H9 (cell line): Measurements from ENCODE around the gene DCPS. TPM values are rescaled to one million over a fixed set of nuclear protein-coding genes. Genes with fewer than 3 reads are reported as not detected.
A peak's percentile ranks its signal among the peaks of the same experiment; 100 is the strongest.

ENCODE experiments used
- DNase-seq: peaks from one replicate; pipeline ENCODE4 v3.0.0-alpha.2; 2017
- H2AFZ ChIP-seq: one replicate; pipeline ENCODE4 v1.6.1; 2013; ENCODE audit warnings: mild to moderate bottlenecking, low read length, control low read depth, moderate library complexity
- H2AK5ac ChIP-seq: 2 replicates; pipeline ENCODE4 v1.6.1; 2013; ENCODE audit warnings: low read length, control low read depth, mixed read lengths; ENCODE audit not compliant: insufficient read length
- H2BK120ac ChIP-seq: one replicate; pipeline ENCODE4 v1.6.1; 2013; ENCODE audit warnings: low read depth, mild to moderate bottlenecking, low read length, control low read depth, inconsistent platforms; ENCODE audit not compliant: poor library complexity, severe bottlenecking
- H2BK12ac ChIP-seq: 2 replicates; pipeline ENCODE4 v1.6.1; 2013; ENCODE audit warnings: low read length, control low read depth, mixed read lengths, low read depth; ENCODE audit not compliant: insufficient read length
- H2BK15ac ChIP-seq: 2 replicates; pipeline ENCODE4 v1.6.1; 2013; ENCODE audit warnings: low read depth, low read length, control low read depth
- H2BK20ac ChIP-seq: one replicate; pipeline ENCODE4 v1.6.1; 2013; ENCODE audit warnings: low read depth, mild to moderate bottlenecking, low read length, control low read depth, inconsistent platforms; ENCODE audit not compliant: poor library complexity, severe bottlenecking
- H2BK5ac ChIP-seq: 2 replicates; pipeline ENCODE4 v1.6.1; 2013; ENCODE audit warnings: low read length, control low read depth, mixed read lengths; ENCODE audit not compliant: insufficient read length
- H3K14ac ChIP-seq: 2 replicates; pipeline ENCODE4 v1.6.1; 2013; ENCODE audit warnings: low read length, control low read depth; ENCODE audit not compliant: insufficient read depth
- H3K18ac ChIP-seq: 2 replicates; pipeline ENCODE4 v1.6.1; 2013; ENCODE audit warnings: low read depth, mild to moderate bottlenecking, mixed read lengths, low read length, control low read depth; ENCODE audit not compliant: insufficient read length
- H3K23ac ChIP-seq: 2 replicates; pipeline ENCODE4 v1.6.1; 2013; ENCODE audit warnings: low read length, control low read depth, mixed read lengths, low read depth; ENCODE audit not compliant: insufficient read length
- H3K23me2 ChIP-seq: 2 replicates; pipeline ENCODE4 v1.6.1; 2013; ENCODE audit warnings: low read depth, mild to moderate bottlenecking, mixed read lengths, low read length, control low read depth; ENCODE audit not compliant: insufficient read length, poor library complexity, severe bottlenecking
- H3K27ac ChIP-seq: 2 replicates; pipeline ENCODE4 v1.5.1; 2013; ENCODE audit warnings: low read length, control low read depth, mixed read lengths, low read depth; ENCODE audit not compliant: insufficient read length
- H3K27me3 ChIP-seq: 2 replicates; pipeline ENCODE4 v1.6.1; 2013; ENCODE audit warnings: low read length, control low read depth, inconsistent platforms; ENCODE audit not compliant: insufficient read depth
- H3K4ac ChIP-seq: 2 replicates; pipeline ENCODE4 v1.6.1; 2013; ENCODE audit warnings: low read depth, mild to moderate bottlenecking, control low read depth, inconsistent platforms, low read length, moderate library complexity
- H3K4me1 ChIP-seq: 2 replicates; pipeline ENCODE4 v1.6.1; 2013; ENCODE audit warnings: low read length, control low read depth, inconsistent platforms; ENCODE audit not compliant: insufficient read depth
- H3K4me2 ChIP-seq: 2 replicates; pipeline ENCODE4 v1.6.1; 2013; ENCODE audit warnings: low read length, control low read depth, mixed read lengths; ENCODE audit not compliant: insufficient read length, insufficient read depth
- H3K56ac ChIP-seq: 2 replicates; pipeline ENCODE4 v1.6.1; 2013; ENCODE audit warnings: low read depth, mild to moderate bottlenecking, mixed read lengths, low read length, control low read depth; ENCODE audit not compliant: insufficient read length
- H3K79me1 ChIP-seq: 2 replicates; pipeline ENCODE4 v1.6.1; 2013; ENCODE audit warnings: low read depth, mild to moderate bottlenecking, moderate library complexity, low read length, control low read depth, inconsistent platforms; ENCODE audit not compliant: insufficient read depth, poor library complexity, severe bottlenecking
- H3K79me2 ChIP-seq: 2 replicates; pipeline ENCODE4 v1.6.1; 2013; ENCODE audit warnings: low read length, control low read depth, inconsistent platforms; ENCODE audit not compliant: insufficient read depth
- H3K9ac ChIP-seq: 2 replicates; pipeline ENCODE4 v1.6.1; 2013; ENCODE audit warnings: low read length, control low read depth, mixed read lengths; ENCODE audit not compliant: insufficient read length; ENCODE audit errors: extremely low read depth
- H3K9me3 ChIP-seq: one replicate; pipeline ENCODE4 v1.6.1; 2013; ENCODE audit warnings: low read depth, low read length, inconsistent platforms; ENCODE audit not compliant: control insufficient read depth
- H3T11ph ChIP-seq: one replicate; pipeline ENCODE4 v1.6.1; 2013; ENCODE audit warnings: mild to moderate bottlenecking, low read length, control low read depth, inconsistent platforms
- H4K20me1 ChIP-seq: one replicate; pipeline ENCODE4 v1.6.1; 2013; ENCODE audit not compliant: control insufficient read depth, insufficient read length, insufficient read depth
- H4K5ac ChIP-seq: 2 replicates; pipeline ENCODE4 v1.6.1; 2013; ENCODE audit warnings: low read depth, mild to moderate bottlenecking, mixed read lengths, low read length, control low read depth; ENCODE audit not compliant: insufficient read length
- H4K8ac ChIP-seq: replicated peaks from 2 replicates; pipeline ENCODE4 v1.6.1; 2013; ENCODE audit warnings: low read length, control low read depth, mixed read lengths, low read depth; ENCODE audit not compliant: insufficient read length
- H4K91ac ChIP-seq: 2 replicates; pipeline ENCODE4 v1.6.1; 2013; ENCODE audit warnings: low read depth, mild to moderate bottlenecking, moderate library complexity, mixed read lengths, low read length, control low read depth; ENCODE audit not compliant: insufficient read length
- H3K27ac Mint-ChIP-seq, 3 experiments: 2 replicates in 2 of 3; 3 replicates in 1 of 3; pipeline ENCODE4 v1.8.0; 2020 to 2021; ENCODE audit warnings: mixed read lengths in 3 of 3, mild to moderate bottlenecking in 1 of 3, moderate library complexity in 1 of 3
- H3K27me3 Mint-ChIP-seq: 2 replicates; pipeline ENCODE4 v1.8.0; 2021; ENCODE audit warnings: low read depth, mild to moderate bottlenecking, moderate library complexity, mixed read lengths
- H3K36me3 Mint-ChIP-seq, 3 experiments: 2 replicates in 2 of 3; 3 replicates in 1 of 3; pipeline ENCODE4 v1.8.0; 2020 to 2021; ENCODE audit warnings: low read depth in 3 of 3, mixed read lengths in 3 of 3; ENCODE audit not compliant: insufficient read depth in 1 of 3
- H3K4me1 Mint-ChIP-seq, 2 experiments: 2 replicates each; pipeline ENCODE4 v1.8.0; 2020; ENCODE audit warnings: mixed read lengths in 2 of 2
- H3K4me3 Mint-ChIP-seq, 2 experiments: 2 replicates in 1 of 2; 3 replicates in 1 of 2; pipeline ENCODE4 v1.8.0; 2020 to 2021; ENCODE audit warnings: mild to moderate bottlenecking in 2 of 2, mixed read lengths in 2 of 2, moderate library complexity in 1 of 2
- H3K9me3 Mint-ChIP-seq, 2 experiments: 2 replicates in 1 of 2; 3 replicates in 1 of 2; pipeline ENCODE4 v1.8.0; 2020; ENCODE audit warnings: mild to moderate bottlenecking in 2 of 2, mixed read lengths in 2 of 2, moderate library complexity in 1 of 2
- WGBS: extraction: QIAGEN DNeasy Blood & Tissue Kit; methylation state at CpG from one replicate; pipeline ENCODE4 v1.1.7; 2013; ENCODE audit warnings: missing lambda C conversion rate, low lambda C conversion rate, mixed read lengths; ENCODE audit not compliant: insufficient read length; ENCODE audit errors: extremely low coverage; 5-methylcytosine and 5-hydroxymethylcytosine counted together
- total RNA-seq: library from RNA; stranded (reverse); gene quantifications from 2 replicates; pipeline ENCODE4 v1.2.1, GENCODE V29; 2021
- TF ChIP-seq, protein P1 (sequence below): fragments of 200-600 bp; sonication (generic); conservative IDR thresholded peaks from 3 replicates; pipeline ENCODE4 v1.8.0; 2021; ENCODE audit warnings: antibody characterized with exemption, mild to moderate bottlenecking

Gene DCPS
- total RNA-seq, 1 experiment from 2014 or later = 27.7 TPM

DNA sequence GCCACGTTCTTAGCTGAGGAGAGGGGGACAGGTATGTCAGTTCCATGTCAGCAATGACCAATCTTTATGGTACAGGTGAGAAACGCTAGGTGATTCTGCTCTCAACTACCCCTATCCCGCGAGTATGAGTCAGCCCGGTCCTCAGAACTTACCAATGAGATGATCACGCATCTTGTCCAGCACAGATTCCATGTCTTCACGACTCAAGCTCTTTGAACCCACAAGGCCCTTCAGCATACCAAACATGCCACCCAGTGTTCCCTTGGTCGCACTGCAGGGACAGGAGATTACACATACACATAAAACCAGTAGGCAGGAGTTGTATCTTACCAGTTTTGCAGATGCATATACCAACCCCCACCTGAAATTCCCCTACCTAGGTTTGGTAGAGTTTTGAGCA lies 38.0 kb upstream of the DCPS start:
- no CpG with 5 or more reads among the region's 8 CpGs for WGBS

More for the DNA sequence above, 38.0 kb upstream of the DCPS start:
- H2BK12ac ChIP-seq = no peak overlapping the region
- peaks cover 13% of the 10 kb centered on the region in 2 experiments for H3K4me1 Mint-ChIP-seq
- H3K27ac ChIP-seq = no peak overlapping the region
- no peaks in the 10 kb centered on the region for H3K9me3 Mint-ChIP-seq
- no peaks in the 10 kb centered on the region; the same call in 1 of the 2 replicates for H3K4me1 ChIP-seq
- TF ChIP-seq, protein P1, sequence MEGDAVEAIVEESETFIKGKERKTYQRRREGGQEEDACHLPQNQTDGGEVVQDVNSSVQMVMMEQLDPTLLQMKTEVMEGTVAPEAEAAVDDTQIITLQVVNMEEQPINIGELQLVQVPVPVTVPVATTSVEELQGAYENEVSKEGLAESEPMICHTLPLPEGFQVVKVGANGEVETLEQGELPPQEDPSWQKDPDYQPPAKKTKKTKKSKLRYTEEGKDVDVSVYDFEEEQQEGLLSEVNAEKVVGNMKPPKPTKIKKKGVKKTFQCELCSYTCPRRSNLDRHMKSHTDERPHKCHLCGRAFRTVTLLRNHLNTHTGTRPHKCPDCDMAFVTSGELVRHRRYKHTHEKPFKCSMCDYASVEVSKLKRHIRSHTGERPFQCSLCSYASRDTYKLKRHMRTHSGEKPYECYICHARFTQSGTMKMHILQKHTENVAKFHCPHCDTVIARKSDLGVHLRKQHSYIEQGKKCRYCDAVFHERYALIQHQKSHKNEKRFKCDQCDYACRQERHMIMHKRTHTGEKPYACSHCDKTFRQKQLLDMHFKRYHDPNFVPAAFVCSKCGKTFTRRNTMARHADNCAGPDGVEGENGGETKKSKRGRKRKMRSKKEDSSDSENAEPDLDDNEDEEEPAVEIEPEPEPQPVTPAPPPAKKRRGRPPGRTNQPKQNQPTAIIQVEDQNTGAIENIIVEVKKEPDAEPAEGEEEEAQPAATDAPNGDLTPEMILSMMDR = no peak
- no peak overlapping the region for H3K18ac ChIP-seq
- no peak for DNase-seq
- no peak overlapping the region for H4K91ac ChIP-seq
- no peak overlapping the region for H3K4me2 ChIP-seq
- no peaks in the 10 kb centered on the region for H4K20me1 ChIP-seq
- no peak overlapping the region for H2BK5ac ChIP-seq
- H2BK120ac ChIP-seq = no peak overlapping the region
- H4K5ac ChIP-seq = no peak overlapping the region
- H3K4me3 Mint-ChIP-seq = peak overlapping the region in 1 of 2 experiments; percentile 4; a peak in 3 of 5 replicates
- no peak overlapping the region for H2AFZ ChIP-seq
- no peak overlapping the region for H3K9ac ChIP-seq
- H3K23me2 ChIP-seq = peaks cover 7% of the 10 kb centered on the region
- no peaks in the 10 kb centered on the region for H3K27me3 ChIP-seq
- H3K9me3 ChIP-seq = no peaks in the 10 kb centered on the region
- H3K14ac ChIP-seq = no peak overlapping the region
- no peak overlapping the region for H2BK20ac ChIP-seq
- peaks cover 2% of the 10 kb centered on the region; the same call in 1 of the 2 replicates for H3K27me3 Mint-ChIP-seq
- H3K4ac ChIP-seq = no peak overlapping the region
- peaks cover 8% of the 10 kb centered on the region; the same call in 1 of the 2 replicates for H3K79me2 ChIP-seq
- H3T11ph ChIP-seq = no peak overlapping the region
- no peak overlapping the region for H2BK15ac ChIP-seq
- no peak overlapping the region for H3K23ac ChIP-seq
- no peak overlapping the region for H2AK5ac ChIP-seq
- no peak overlapping the region for H3K56ac ChIP-seq
- peaks cover 44 to 70% (median 60%) of the 10 kb centered on the region in 3 experiments for H3K36me3 Mint-ChIP-seq
- no peak overlapping the region for H3K27ac Mint-ChIP-seq
- H3K79me1 ChIP-seq = peaks cover 4% of the 10 kb centered on the region
- H4K8ac ChIP-seq = no peak overlapping the region
